ENCODE measurements around the gene CFI. TPM values are rescaled to one million over a fixed set of nuclear protein-coding genes. Genes with fewer than 3 reads are reported as not detected.

Gene CFI
- total RNA-seq, result 1 to 10 TPM; 1.1 to 6.0 (median 2.8) TPM

GRCh38 chr4:109801895-109802319 lies at the start of gene CFI:
TSS of gene CFI (minus strand) at chr4:109801999. CDS start at chr4:109801971, 28 bp downstream.
- intact Hi-C loops (cut with DNase I; ENCODE audit: low total_unique reads), result no loop called here
- DNase-seq (ENCODE audit: low spot score in 2 of 2), result no peak
- no peak within 1 kb of the TSS for H3K4me3 ChIP-seq (ENCODE audit: low read depth, poor library complexity, severe bottlenecking)
- WGBS, 2 donors, result 50 to 55% methylated on average over 2 of the region's 2 CpGs
- TF ChIP-seq CTCF (IDR thresholded peaks at IDR 0.05), result no peak
- no peak for TF ChIP-seq POLR2A (IDR thresholded peaks at IDR 0.05)

- TF ChIP-seq POLR2A (IDR thresholded peaks at IDR 0.05) (no peak), CTCF (IDR thresholded peaks at IDR 0.05) (no peak)
- intact Hi-C loops (cut with DNase I; ENCODE audit: low total_unique reads), result no loop called here
- 69 to 79% methylated on average over 5 of the region's 5 CpGs for WGBS, 2 donors
- DNase-seq (ENCODE audit: low spot score in 2 of 2), result no peak
- H3K4me3 ChIP-seq (ENCODE audit: low read depth, poor library complexity, severe bottlenecking), result no peak overlapping the region
Observed at GRCh38 chr4:109850601-109851000, 48.8 kb upstream of the CFI start.

- intact Hi-C loops (cut with DNase I; ENCODE audit: low total_unique reads), result no loop called here
- no peak overlapping the region for H3K4me3 ChIP-seq (ENCODE audit: low read depth, poor library complexity, severe bottlenecking)
- WGBS, 2 donors, result 77 to 78% methylated on average over 2 of the region's 2 CpGs
- DNase-seq (ENCODE audit: low spot score in 2 of 2), result no peak
- TF ChIP-seq CTCF (IDR thresholded peaks at IDR 0.05) (no peak), POLR2A (IDR thresholded peaks at IDR 0.05) (no peak)
Observed at GRCh38 chr4:109848501-109848900, 46.7 kb upstream of the CFI start.

GRCh38 chr4:109847896-109848442 lies 46.2 kb upstream of the CFI start, which contains the start of gene LRIT3:
TSS of gene LRIT3 (plus strand) at chr4:109848107. CDS start at chr4:109848202, 95 bp downstream.
- no peak for DNase-seq (ENCODE audit: low spot score in 2 of 2)
- TF ChIP-seq POLR2A (IDR thresholded peaks at IDR 0.05) (no peak), CTCF (IDR thresholded peaks at IDR 0.05) (no peak)
- intact Hi-C loops (cut with DNase I; ENCODE audit: low total_unique reads), result no loop called here
- no peak within 1 kb of the TSS for H3K4me3 ChIP-seq (ENCODE audit: low read depth, poor library complexity, severe bottlenecking)
- WGBS, 2 donors, result 82 to 84% methylated on average over 5 of the region's 5 CpGs

GRCh38 chr4:109846395-109847098 lies 44.7 kb upstream of the CFI start:
- no peak for DNase-seq (ENCODE audit: low spot score in 2 of 2)
- intact Hi-C loops (cut with DNase I; ENCODE audit: low total_unique reads), result no loop called here
- no peak overlapping the region for H3K4me3 ChIP-seq (ENCODE audit: low read depth, poor library complexity, severe bottlenecking)
- 60 to 65% methylated on average over 6 of the region's 6 CpGs for whole genome bisulfite sequencing, 2 donors
- no peak for TF ChIP-seq CTCF (IDR thresholded peaks at IDR 0.05)
- no peak for TF ChIP-seq POLR2A (IDR thresholded peaks at IDR 0.05)

Data from lower leg skin (tissue), 4 donors.